ENCODE measurements around the gene PKDCC.
"Not testable (repeated sequence)": the region's sequence is repeated elsewhere in the genome, so short reads cannot be mapped to it uniquely, and the experiment has no call there.

The PKDCC gene

DNA sequence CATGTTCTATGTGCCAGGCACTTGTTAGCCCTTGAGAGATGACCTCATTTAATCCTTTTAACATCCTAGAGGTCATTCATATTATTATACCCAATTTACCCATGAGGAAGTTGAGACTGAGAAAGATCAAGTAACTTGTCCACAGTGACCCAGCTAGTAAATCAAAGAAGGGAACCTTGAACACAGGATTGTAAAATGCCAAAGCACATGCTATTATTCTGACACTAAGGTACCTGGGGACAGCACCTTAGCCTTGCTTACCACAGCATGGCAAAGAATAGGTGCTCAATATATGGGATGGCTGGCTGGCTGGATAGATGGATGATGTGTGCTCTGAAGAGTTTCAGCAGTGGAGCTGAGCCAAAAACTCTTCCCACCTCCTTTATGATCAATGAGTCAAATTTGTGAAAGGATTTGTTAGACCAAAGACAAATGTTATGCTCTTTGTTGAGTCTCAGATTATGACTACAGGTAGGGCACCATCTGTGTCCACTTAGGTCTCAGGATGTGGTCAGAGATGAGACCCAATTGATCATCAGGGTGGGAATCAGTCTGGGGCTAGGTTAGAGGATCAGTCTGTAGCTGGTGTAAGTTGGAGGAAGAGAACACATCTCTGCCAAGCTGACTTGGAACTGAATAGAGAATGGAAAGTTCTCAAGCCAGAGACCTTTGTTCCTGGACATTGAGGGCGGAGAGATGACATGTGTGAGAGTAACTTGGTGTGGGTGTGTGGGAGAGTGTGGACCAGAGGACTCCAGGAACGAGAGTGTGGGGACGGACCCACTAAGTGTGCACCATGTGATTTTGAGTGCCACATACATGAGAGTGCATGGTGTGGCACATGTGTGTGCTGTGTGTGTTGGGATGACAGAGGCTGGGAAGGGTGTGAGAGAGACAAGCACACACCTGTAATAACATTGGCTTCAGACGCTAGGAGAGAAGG is 16.3 kb upstream of the PKDCC start:
- H3K4me1 ChIP-seq (ENCODE audit: insufficient read depth, low read length): peaks cover 31% of the 10 kb centered on the region
- H3K9ac ChIP-seq (ENCODE audit: low read depth, low read length): peak overlapping the region; percentile 21; the same call in 1 of the 2 replicates
- H3K27ac ChIP-seq (ENCODE audit: low read length): no peak overlapping the region
- H3K4me3 ChIP-seq (ENCODE audit: low read length): no peak overlapping the region; the same call in 1 of the 2 replicates
- no peaks in the 10 kb centered on the region for H3K9me3 ChIP-seq (ENCODE audit: insufficient read depth, low read depth, low read length)
- peaks cover 22% of the 10 kb centered on the region for H3K27me3 ChIP-seq (ENCODE audit: insufficient read depth, low read length)
- H3K36me3 ChIP-seq (ENCODE audit: insufficient read depth, low read depth, low read length): no peaks in the 10 kb centered on the region

DNA sequence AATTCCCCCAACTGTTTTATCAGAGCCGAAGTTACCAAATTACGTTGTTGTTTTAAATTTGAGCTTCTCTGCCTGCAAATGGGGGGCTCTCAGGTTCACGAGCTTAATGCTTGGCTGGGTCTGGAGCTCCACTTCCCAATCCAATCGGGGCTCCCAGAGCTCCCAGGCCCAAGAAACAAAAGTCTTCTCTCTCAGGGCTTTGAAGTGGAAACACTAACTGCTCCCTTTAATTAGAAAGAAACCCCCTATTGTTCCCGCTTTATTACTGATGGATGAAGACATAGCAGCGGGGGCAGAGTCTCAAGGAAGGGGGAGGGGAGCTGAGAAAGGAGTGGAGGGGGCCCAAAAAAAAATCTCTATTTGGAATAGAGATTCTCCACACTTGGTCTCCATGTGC is 15.6 kb upstream of the PKDCC start:
- Histone ChIP-seq H3K27me3 (ENCODE audit: insufficient read depth, low read length) (peaks cover 22% of the 10 kb centered on the region), H3K27ac (ENCODE audit: low read length) (no peak overlapping the region), H3K4me1 (ENCODE audit: insufficient read depth, low read length) (peaks cover 31% of the 10 kb centered on the region), H3K36me3 (ENCODE audit: insufficient read depth, low read depth, low read length) (no peaks in the 10 kb centered on the region), H3K9ac (ENCODE audit: low read depth, low read length) (peak overlapping the region; percentile 21; the same call in 1 of the 2 replicates), H3K4me3 (ENCODE audit: low read length) (peak overlapping the region; percentile 26; the same call in 1 of the 2 replicates), H3K9me3 (ENCODE audit: insufficient read depth, low read depth, low read length) (no peaks in the 10 kb centered on the region)

DNA sequence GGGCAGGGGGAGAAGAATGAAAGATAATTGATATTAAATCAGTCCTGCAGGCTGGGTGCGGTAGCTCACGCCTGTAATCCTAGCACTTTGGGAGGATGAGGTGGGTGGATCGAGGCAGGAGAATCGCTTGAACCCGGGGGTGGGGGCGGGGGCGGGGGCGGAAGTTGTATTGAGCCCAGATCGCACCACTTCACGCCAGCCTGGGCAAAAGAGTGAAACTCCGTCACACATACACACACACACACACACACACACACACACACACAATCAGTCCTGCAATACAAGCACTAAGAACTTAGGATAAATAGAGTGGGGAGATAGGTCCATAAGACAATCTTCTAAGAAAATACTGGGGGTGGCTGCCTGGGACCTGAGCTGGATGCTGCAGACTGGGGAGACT is 15.1 kb upstream of the PKDCC start:
- Histone ChIP-seq H3K4me3 (ENCODE audit: low read length) (peak overlapping the region; percentile 26; the same call in 1 of the 2 replicates), H3K36me3 (ENCODE audit: insufficient read depth, low read depth, low read length) (no peaks in the 10 kb centered on the region), H3K4me1 (ENCODE audit: insufficient read depth, low read length) (peaks cover 31% of the 10 kb centered on the region), H3K27me3 (ENCODE audit: insufficient read depth, low read length) (peaks cover 22% of the 10 kb centered on the region), H3K27ac (ENCODE audit: low read length) (no peak overlapping the region), H3K9ac (ENCODE audit: low read depth, low read length) (no peak overlapping the region; the same call in 1 of the 2 replicates), H3K9me3 (ENCODE audit: insufficient read depth, low read depth, low read length) (no peaks in the 10 kb centered on the region)

DNA sequence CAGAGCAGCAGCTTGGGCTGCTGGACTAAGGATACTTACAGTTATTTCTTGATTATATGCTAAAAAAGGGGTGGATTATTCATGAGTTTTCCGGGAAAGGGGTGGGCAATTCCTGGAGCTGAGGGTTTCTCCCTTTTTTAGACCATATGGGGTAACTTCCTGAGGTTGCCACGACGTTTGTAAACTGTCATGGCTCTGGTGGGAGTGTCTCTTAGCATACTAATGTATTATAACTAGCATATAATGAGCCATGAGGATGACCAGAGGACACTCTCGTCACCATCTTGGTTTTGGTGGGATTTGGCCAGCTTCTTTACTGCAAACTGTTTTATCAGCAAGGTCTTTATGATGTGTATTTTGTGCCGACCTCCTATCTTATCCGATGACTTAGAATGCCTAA is 13.7 kb upstream of the PKDCC start:
- H3K4me3 ChIP-seq (ENCODE audit: low read length); H3K36me3 ChIP-seq (ENCODE audit: insufficient read depth, low read depth, low read length); H3K27ac ChIP-seq (ENCODE audit: low read length); H3K9ac ChIP-seq (ENCODE audit: low read depth, low read length); H3K9me3 ChIP-seq (ENCODE audit: insufficient read depth, low read depth, low read length): not testable (repeated sequence)
- peaks cover 31% of the 10 kb centered on the region for H3K4me1 ChIP-seq (ENCODE audit: insufficient read depth, low read length)
- H3K27me3 ChIP-seq (ENCODE audit: insufficient read depth, low read length): peaks cover 17% of the 10 kb centered on the region

DNA sequence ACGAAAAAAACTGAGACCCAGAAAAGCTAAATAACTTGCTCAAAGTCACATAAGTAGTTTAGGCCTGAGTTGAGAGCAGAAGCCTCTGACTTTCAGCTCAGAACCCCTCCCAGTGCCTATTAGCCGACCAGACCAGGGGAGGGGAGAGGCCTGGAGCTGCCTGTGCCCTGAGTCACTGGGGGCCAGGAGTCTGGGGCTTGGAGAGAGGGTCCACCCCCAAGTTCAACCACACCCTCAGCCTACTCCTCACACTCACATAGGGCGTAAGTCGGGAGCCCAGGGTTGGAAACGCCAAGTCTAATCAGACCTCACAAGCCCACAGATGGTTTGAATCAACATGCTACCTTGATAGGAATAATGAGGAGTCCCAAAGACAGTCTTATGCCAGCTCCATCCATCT is 12.6 kb upstream of the PKDCC start:
- Histone ChIP-seq H3K27ac (ENCODE audit: low read length) (no peak overlapping the region), H3K27me3 (ENCODE audit: insufficient read depth, low read length) (peaks cover 17% of the 10 kb centered on the region), H3K9ac (ENCODE audit: low read depth, low read length) (no peak overlapping the region), H3K9me3 (ENCODE audit: insufficient read depth, low read depth, low read length) (no peaks in the 10 kb centered on the region), H3K4me1 (ENCODE audit: insufficient read depth, low read length) (peaks cover 22% of the 10 kb centered on the region), H3K36me3 (ENCODE audit: insufficient read depth, low read depth, low read length) (no peaks in the 10 kb centered on the region), H3K4me3 (ENCODE audit: low read length) (no peak overlapping the region)

DNA sequence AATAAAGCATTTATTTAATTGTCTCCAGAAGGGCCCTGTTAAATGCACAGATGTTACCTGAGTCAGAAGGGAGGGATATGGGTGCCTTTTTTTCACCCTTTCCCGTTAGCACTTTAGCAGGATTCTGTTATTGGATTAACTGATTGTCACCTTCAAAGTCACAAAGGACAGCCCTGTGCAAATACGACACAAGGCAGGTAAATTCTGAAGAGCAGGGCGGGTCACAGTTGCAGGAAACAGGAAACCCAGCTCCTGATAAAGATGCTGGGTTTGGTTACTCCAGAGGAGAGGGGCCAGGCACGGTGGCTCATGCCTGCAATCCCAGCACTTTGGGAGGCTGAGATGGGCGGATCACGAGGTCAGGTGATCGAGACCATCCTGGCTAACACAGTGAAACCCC is 11.4 kb upstream of the PKDCC start:
- H3K27ac ChIP-seq (ENCODE audit: low read length): no peak overlapping the region
- no peak overlapping the region for H3K4me3 ChIP-seq (ENCODE audit: low read length)
- H3K4me1 ChIP-seq (ENCODE audit: insufficient read depth, low read length): peaks cover 16% of the 10 kb centered on the region
- H3K9ac ChIP-seq (ENCODE audit: low read depth, low read length): no peak overlapping the region
- no peaks in the 10 kb centered on the region for H3K36me3 ChIP-seq (ENCODE audit: insufficient read depth, low read depth, low read length)
- peaks cover 6% of the 10 kb centered on the region; the same call in 1 of the 2 replicates for H3K27me3 ChIP-seq (ENCODE audit: insufficient read depth, low read length)
- no peaks in the 10 kb centered on the region for H3K9me3 ChIP-seq (ENCODE audit: insufficient read depth, low read depth, low read length)

DNA sequence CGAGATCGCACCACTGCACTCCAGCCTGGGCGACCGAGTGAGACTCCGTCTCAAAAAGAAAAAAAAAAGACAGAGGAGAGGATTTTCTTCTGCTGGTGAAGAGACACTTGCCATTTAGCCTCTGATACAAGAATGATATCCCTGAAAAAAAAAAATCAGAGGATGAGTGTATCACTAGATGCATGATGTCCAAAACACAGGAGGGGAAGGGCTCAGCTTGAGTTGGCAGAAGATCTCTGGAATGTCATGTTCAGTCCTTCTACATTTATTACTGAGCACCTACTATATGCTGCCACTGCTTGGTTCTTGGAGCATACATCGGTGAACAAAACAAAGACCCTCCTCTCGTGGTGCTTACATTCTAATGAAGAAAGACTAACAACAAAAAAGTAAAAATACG is 10.9 kb upstream of the PKDCC start:
- Histone ChIP-seq H3K9me3 (ENCODE audit: insufficient read depth, low read depth, low read length) (no peaks in the 10 kb centered on the region), H3K4me3 (ENCODE audit: low read length) (no peak overlapping the region), H3K9ac (ENCODE audit: low read depth, low read length) (no peak overlapping the region), H3K27me3 (ENCODE audit: insufficient read depth, low read length) (peaks cover under 1% of the 10 kb centered on the region; the same call in 1 of the 2 replicates), H3K4me1 (ENCODE audit: insufficient read depth, low read length) (peaks cover 11% of the 10 kb centered on the region), H3K27ac (ENCODE audit: low read length) (no peak overlapping the region), H3K36me3 (ENCODE audit: insufficient read depth, low read depth, low read length) (no peaks in the 10 kb centered on the region)

DNA sequence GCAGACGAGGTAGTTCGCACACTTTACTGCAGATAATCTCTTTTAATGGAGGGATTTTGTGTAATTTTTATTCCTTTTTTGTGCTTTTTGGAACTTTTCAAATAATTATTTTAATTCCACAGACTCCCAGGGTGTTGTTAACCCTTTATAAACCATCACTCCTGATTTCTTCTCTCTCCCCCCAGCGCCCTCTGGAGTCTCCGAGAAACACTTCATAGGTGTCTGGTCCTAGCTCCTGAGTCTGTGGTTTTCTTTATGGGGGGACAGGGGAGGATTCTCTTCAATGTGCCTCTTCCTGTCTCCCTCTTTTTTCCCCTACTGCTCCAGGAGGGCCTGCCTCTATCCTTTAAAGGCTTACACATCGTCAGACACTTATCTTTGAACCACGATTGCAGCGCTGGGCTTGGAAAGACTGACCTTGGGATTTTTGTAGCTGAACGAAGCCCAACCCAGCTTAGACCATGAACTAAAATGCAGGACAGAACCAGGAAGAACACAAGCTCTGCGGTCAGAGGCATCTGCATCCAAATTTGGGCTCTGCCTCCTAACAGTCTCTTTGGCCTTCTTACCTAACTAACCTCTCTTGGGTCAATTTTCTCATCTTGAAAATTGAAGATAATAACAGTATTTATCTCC is 7.1 kb upstream of the PKDCC start:
- H3K36me3 ChIP-seq (ENCODE audit: insufficient read depth, low read depth, low read length): no peaks in the 10 kb centered on the region
- no peak overlapping the region for H3K4me3 ChIP-seq (ENCODE audit: low read length)
- H3K9ac ChIP-seq (ENCODE audit: low read depth, low read length): no peak overlapping the region
- H3K9me3 ChIP-seq (ENCODE audit: insufficient read depth, low read depth, low read length): no peaks in the 10 kb centered on the region
- H3K4me1 ChIP-seq (ENCODE audit: insufficient read depth, low read length): peaks cover 13% of the 10 kb centered on the region; the same call in 1 of the 2 replicates
- peaks cover 9% of the 10 kb centered on the region; the same call in 1 of the 2 replicates for H3K27me3 ChIP-seq (ENCODE audit: insufficient read depth, low read length)
- H3K27ac ChIP-seq (ENCODE audit: low read length): no peak overlapping the region

DNA sequence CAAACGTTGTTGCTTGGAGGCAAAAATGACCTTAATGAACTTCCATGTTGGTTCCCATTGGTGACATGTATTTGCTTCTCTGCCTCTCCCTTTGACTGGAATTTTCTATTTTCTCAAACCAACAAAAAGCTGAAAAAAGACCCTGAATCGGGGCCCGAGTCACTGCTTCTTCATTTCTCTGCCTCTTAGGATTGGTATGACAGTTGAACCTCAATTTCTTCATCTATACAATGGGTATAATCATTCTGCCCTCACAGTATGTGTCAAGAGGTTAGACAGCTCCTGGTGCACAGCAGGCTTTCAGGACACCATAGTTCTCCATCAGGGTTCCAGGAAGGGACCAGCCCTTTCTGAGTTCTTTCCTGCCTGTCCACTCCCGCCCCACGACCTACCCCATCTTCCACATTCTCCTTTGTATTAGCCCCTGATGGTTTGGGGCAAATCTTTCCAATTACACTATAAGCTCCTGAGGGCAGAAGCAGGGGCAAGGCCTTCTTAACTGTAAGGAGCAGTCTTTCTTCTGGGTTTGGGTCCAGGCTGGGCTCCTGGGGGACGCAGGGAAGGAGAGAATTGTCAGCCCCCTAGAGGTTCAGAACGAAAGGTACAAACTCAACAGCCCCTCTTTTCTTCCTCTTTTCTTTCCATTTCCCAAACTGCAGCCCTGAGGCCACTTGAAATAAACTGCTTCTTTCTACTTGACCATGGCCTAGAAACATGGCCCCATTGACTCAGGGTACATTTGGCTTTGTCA is 6.3 kb upstream of the PKDCC start:
- H3K4me1 ChIP-seq (ENCODE audit: insufficient read depth, low read length): peaks cover 21% of the 10 kb centered on the region

DNA sequence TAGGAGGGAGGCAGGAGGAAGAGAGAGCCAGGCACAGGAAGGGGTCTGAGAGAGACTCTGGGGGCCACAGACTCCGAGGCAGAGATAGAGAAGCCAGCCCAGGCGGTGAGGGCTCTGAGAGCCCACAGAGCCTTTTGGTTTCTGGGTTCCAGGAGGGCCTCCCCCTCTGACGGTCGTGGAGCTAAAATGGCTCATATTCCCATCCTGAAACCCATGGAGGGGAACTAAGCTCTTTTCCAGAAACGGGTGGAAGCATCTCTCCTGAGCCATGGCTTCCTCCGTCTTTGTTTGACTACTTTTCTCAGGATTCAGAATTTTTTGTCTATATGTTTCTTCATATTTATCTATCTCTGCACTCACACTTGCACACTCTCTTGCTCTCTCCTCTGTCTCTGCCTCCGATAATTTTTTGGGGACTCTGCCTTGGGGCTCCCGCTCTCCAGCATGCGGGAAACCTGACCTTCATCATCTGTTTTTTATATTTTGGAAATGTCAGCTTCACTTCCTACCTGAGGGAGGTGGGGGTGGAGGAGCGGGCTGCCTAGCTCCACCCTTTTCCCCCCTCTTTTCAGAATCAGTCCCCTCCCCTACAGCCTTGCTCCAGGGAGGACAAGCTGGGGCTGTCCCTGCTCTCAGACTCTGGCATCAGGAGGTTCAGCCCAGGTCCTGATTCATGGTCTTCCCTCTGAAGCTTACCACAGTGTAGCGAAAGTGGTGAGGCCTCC is 5.0 kb upstream of the PKDCC start:
- Histone ChIP-seq H3K27me3 (ENCODE audit: insufficient read depth, low read length) (peaks cover 10% of the 10 kb centered on the region; the same call in 1 of the 2 replicates), H3K9me3 (ENCODE audit: insufficient read depth, low read depth, low read length) (no peaks in the 10 kb centered on the region), H3K4me1 (ENCODE audit: insufficient read depth, low read length) (peaks cover 26% of the 10 kb centered on the region), H3K27ac (ENCODE audit: low read length) (no peak overlapping the region), H3K4me3 (ENCODE audit: low read length) (no peak overlapping the region), H3K9ac (ENCODE audit: low read depth, low read length) (no peak overlapping the region), H3K36me3 (ENCODE audit: insufficient read depth, low read depth, low read length) (no peaks in the 10 kb centered on the region)

More for the DNA sequence above, 6.3 kb upstream of the PKDCC start:
- Histone ChIP-seq H3K36me3 (ENCODE audit: insufficient read depth, low read depth, low read length) (no peaks in the 10 kb centered on the region), H3K9me3 (ENCODE audit: insufficient read depth, low read depth, low read length) (no peaks in the 10 kb centered on the region), H3K9ac (ENCODE audit: low read depth, low read length) (no peak overlapping the region), H3K27ac (ENCODE audit: low read length) (no peak overlapping the region), H3K27me3 (ENCODE audit: insufficient read depth, low read length) (peaks cover 10% of the 10 kb centered on the region; the same call in 1 of the 2 replicates), H3K4me3 (ENCODE audit: low read length) (no peak overlapping the region)
